Large intestine (tissue), 3 donors: ENCODE data around the gene OAS2. TPM values are rescaled to one million over a fixed set of nuclear protein-coding genes. Genes with fewer than 3 reads are reported as not detected.

ENCODE experiments used
- DNase-seq, 2 donors: peaks; one replicate each; pipeline versions ENCODE4 v3.0.0 to v3.0.0-alpha.2; 2013
- H3K27ac ChIP-seq: one replicate; pipeline ENCODE4 v1.5.1; 2013; ENCODE audit warnings: low read length
- H3K27me3 ChIP-seq: 2 replicates; pipeline ENCODE4 v1.6.1; 2013; ENCODE audit warnings: low read length; ENCODE audit not compliant: control insufficient read depth, insufficient read depth
- H3K36me3 ChIP-seq: 2 replicates; pipeline ENCODE4 v1.6.1; 2013; ENCODE audit warnings: low read length; ENCODE audit not compliant: control insufficient read depth, insufficient read depth
- H3K4me1 ChIP-seq: one replicate; pipeline ENCODE4 v1.6.1; 2013; ENCODE audit warnings: low read length; ENCODE audit not compliant: control insufficient read depth, insufficient read depth
- H3K4me3 ChIP-seq: one replicate; pipeline ENCODE4 v1.5.1; 2013; ENCODE audit warnings: low read length
- H3K9me3 ChIP-seq: one replicate; pipeline ENCODE4 v1.6.1; 2013; ENCODE audit warnings: mild to moderate bottlenecking, low read depth, low read length, moderate library complexity; ENCODE audit not compliant: control insufficient read depth
- WGBS: methylation state at CpG from one replicate; pipeline ENCODE4 v1.1.5; 2013; ENCODE audit warnings: low lambda C conversion rate; ENCODE audit not compliant: insufficient coverage; 5-methylcytosine and 5-hydroxymethylcytosine counted together
- polyA plus RNA-seq: library from polyadenylated mRNA; unstranded; fragments of 120-200 nt; gene quantifications from one replicate; pipeline ENCODE4 v1.2.1, GENCODE V29; 2013

Gene OAS2
- polyA plus RNA-seq, 1 donor = 2.9 TPM

- peak; percentile 85 to 93 for DNase-seq
- Histone ChIP-seq H3K4me1 (peaks cover 13% of the 10 kb centered on the region), H3K27ac (peak within 1 kb of the TSS; percentile 72), H3K36me3 (peaks cover 5% of the 10 kb centered on the region), H3K27me3 (no peaks in the 10 kb centered on the region), H3K9me3 (no peaks in the 10 kb centered on the region), H3K4me3 (peak within 1 kb of the TSS; percentile 61)
- no CpG with 5 or more reads among the region's 50 CpGs for WGBS
Measured at GRCh38 chr12:112937741-112938719, 40.3 kb upstream of the OAS2 start, which contains the start of gene OAS3. TSS of gene OAS3 (plus strand) at chr12:112938474. CDS start at chr12:112938531, 57 bp downstream.

GRCh38 chr12:112938751-112939150 is 39.6 kb upstream of the OAS2 start:
- WGBS = no CpG with 5 or more reads among the region's 11 CpGs
- peak overlapping the region; percentile 61 for H3K4me3 ChIP-seq
- DNase-seq = peak in 1 of 2 donors; percentile 27
- no peaks in the 10 kb centered on the region for H3K9me3 ChIP-seq
- no peaks in the 10 kb centered on the region for H3K27me3 ChIP-seq
- peaks cover 13% of the 10 kb centered on the region for H3K4me1 ChIP-seq
- peaks cover 5% of the 10 kb centered on the region for H3K36me3 ChIP-seq
- H3K27ac ChIP-seq = peak overlapping the region; percentile 72

GRCh38 chr12:112939761-112940381 is 38.4 kb upstream of the OAS2 start:
- Histone ChIP-seq H3K36me3 (peaks cover 7% of the 10 kb centered on the region), H3K4me1 (peaks cover 13% of the 10 kb centered on the region), H3K27ac (no peak overlapping the region), H3K9me3 (no peaks in the 10 kb centered on the region), H3K4me3 (no peak overlapping the region), H3K27me3 (no peaks in the 10 kb centered on the region)
- DNase-seq = no peak
- no CpG with 5 or more reads among the region's 7 CpGs for WGBS

GRCh38 chr12:112941528-112942335 is 36.6 kb upstream of the OAS2 start:
- WGBS = 100% methylated on average over 2 of the region's 16 CpGs
- Histone ChIP-seq H3K4me3 (no peak overlapping the region), H3K9me3 (no peaks in the 10 kb centered on the region), H3K27ac (no peak overlapping the region), H3K4me1 (peaks cover 13% of the 10 kb centered on the region), H3K27me3 (no peaks in the 10 kb centered on the region), H3K36me3 (peaks cover 14% of the 10 kb centered on the region)
- no peak for DNase-seq

GRCh38 chr12:112942572-112942971 is 35.7 kb upstream of the OAS2 start:
- DNase-seq = no peak
- no CpG with 5 or more reads among the region's 1 CpG for WGBS
- Histone ChIP-seq H3K4me3 (no peak overlapping the region), H3K9me3 (no peaks in the 10 kb centered on the region), H3K36me3 (peaks cover 17% of the 10 kb centered on the region), H3K4me1 (peaks cover 13% of the 10 kb centered on the region), H3K27ac (no peak overlapping the region), H3K27me3 (no peaks in the 10 kb centered on the region)

GRCh38 chr12:112944024-112944690 is 34.2 kb upstream of the OAS2 start:
- Histone ChIP-seq H3K27me3 (no peaks in the 10 kb centered on the region), H3K4me1 (peaks cover 8% of the 10 kb centered on the region), H3K36me3 (peaks cover 22% of the 10 kb centered on the region), H3K27ac (no peak overlapping the region), H3K9me3 (no peaks in the 10 kb centered on the region), H3K4me3 (no peak overlapping the region)
- no CpG with 5 or more reads among the region's 15 CpGs for WGBS
- DNase-seq = no peak

- H3K27me3 ChIP-seq = no peaks in the 10 kb centered on the region
- no peaks in the 10 kb centered on the region for H3K4me1 ChIP-seq
- no peak for DNase-seq
- no peaks in the 10 kb centered on the region for H3K9me3 ChIP-seq
- no CpG with 5 or more reads among the region's 4 CpGs for WGBS
- H3K36me3 ChIP-seq = peaks cover 22% of the 10 kb centered on the region
- no peak overlapping the region for H3K27ac ChIP-seq
- no peak overlapping the region for H3K4me3 ChIP-seq
Measured at GRCh38 chr12:112945515-112945914, 32.8 kb upstream of the OAS2 start.

- 80% methylated on average over 1 of the region's 14 CpGs for WGBS
- Histone ChIP-seq H3K9me3 (no peaks in the 10 kb centered on the region), H3K4me3 (no peak overlapping the region), H3K27me3 (no peaks in the 10 kb centered on the region), H3K27ac (no peak overlapping the region), H3K4me1 (no peaks in the 10 kb centered on the region), H3K36me3 (peaks cover 25% of the 10 kb centered on the region)
- DNase-seq = no peak
Measured at GRCh38 chr12:112946236-112947000, 31.9 kb upstream of the OAS2 start.

- WGBS = 0% methylated on average over 1 of the region's 1 CpG
- no peak overlapping the region for H3K4me3 ChIP-seq
- no peak overlapping the region for H3K27ac ChIP-seq
- no peaks in the 10 kb centered on the region for H3K4me1 ChIP-seq
- H3K9me3 ChIP-seq = no peaks in the 10 kb centered on the region
- no peak for DNase-seq
- H3K27me3 ChIP-seq = no peaks in the 10 kb centered on the region
- H3K36me3 ChIP-seq = peaks cover 20% of the 10 kb centered on the region
Measured at GRCh38 chr12:112947314-112947713, 31.0 kb upstream of the OAS2 start.
